GM20431 (cell line): ENCODE results near the gene CFAP54.
"Not testable (repeated sequence)": the region's sequence is repeated elsewhere in the genome, so short reads cannot be mapped to it uniquely, and the experiment has no call there.

Source experiments
- in situ Hi-C: fragments of 300-500 bp; cut with MseI, MboI; formaldehyde crosslinking; loops from one replicate; pipeline ENCODE4 v1.15.0; 2020; ENCODE audit warnings: low sequenced_read_pairs; ENCODE audit not compliant: unreplicated experiment

The CFAP54 gene

GRCh38 chr12:96489392-96490056, at the start of gene CFAP54:
TSS of gene CFAP54 (plus strand) at chr12:96489577. CDS start at chr12:96489610, 33 bp downstream.
- in situ Hi-C loops = no loop called here

- in situ Hi-C loops = no loop called here
These were observed 47.6 kb upstream of the CFAP54 start for GRCh38 chr12:96441816-96442215.

- in situ Hi-C loops = no loop called here
These were observed 46.5 kb upstream of the CFAP54 start for GRCh38 chr12:96442906-96443305.

GRCh38 chr12:96444399-96444798, 45.0 kb upstream of the CFAP54 start:
- in situ Hi-C loops = no loop called here

- in situ Hi-C loops = no loop called here
These were observed 43.4 kb upstream of the CFAP54 start for GRCh38 chr12:96445691-96446583.

- in situ Hi-C loops = no loop called here
These were observed 42.1 kb upstream of the CFAP54 start for GRCh38 chr12:96447256-96447655.

- in situ Hi-C loops = no loop called here
These were observed 41.1 kb upstream of the CFAP54 start for GRCh38 chr12:96448300-96448699.

- in situ Hi-C loops = no loop called here
These were observed 37.0 kb upstream of the CFAP54 start for GRCh38 chr12:96452261-96452922.

- in situ Hi-C loops = no loop called here
These were observed 35.0 kb upstream of the CFAP54 start for GRCh38 chr12:96454396-96454795.

GRCh38 chr12:96456265-96456974, 33.0 kb upstream of the CFAP54 start:
- in situ Hi-C loops = no loop called here

GRCh38 chr12:96457191-96457930, 32.0 kb upstream of the CFAP54 start:
- in situ Hi-C loops = no loop called here

GRCh38 chr12:96459281-96459680, 30.1 kb upstream of the CFAP54 start:
- in situ Hi-C loops = not testable (repeated sequence)

GRCh38 chr12:96462571-96463280, 26.7 kb upstream of the CFAP54 start:
- in situ Hi-C loops = no loop called here

- in situ Hi-C loops = no loop called here
These were observed 23.5 kb upstream of the CFAP54 start for GRCh38 chr12:96465896-96466295.

GRCh38 chr12:96466939-96467751, 22.2 kb upstream of the CFAP54 start:
- in situ Hi-C loops = no loop called here

- in situ Hi-C loops = no loop called here
These were observed 17.9 kb upstream of the CFAP54 start for GRCh38 chr12:96471368-96472050.

GRCh38 chr12:96472384-96472783, 17.0 kb upstream of the CFAP54 start:
- in situ Hi-C loops = no loop called here
